Endothelial cell of umbilical vein (primary cell): Measurements from ENCODE around the gene SLC38A8. TPM values are rescaled to one million over a fixed set of nuclear protein-coding genes. Genes with fewer than 3 reads are reported as not detected.

Source experiments
- BruUV-seq: library from RNA; stranded (reverse); fragments of 400-500 nt; replicated peaks from 2 replicates; lab custom pipeline; 2021; lab: Mats Ljungman, UMichigan
- CTCF ChIA-PET: fragments of 300-600, 350-600 bp; sonication (Branson Sonifier 250); formaldehyde crosslinking; loops from one replicate; lab custom pipeline; 2021; ENCODE audit warnings: antibody characterized with exemption, inconsistent platforms; lab: Charles Lee
- POLR2A ChIA-PET: fragments of 300-600, 350-600 bp; sonication (Branson Sonifier 250); formaldehyde crosslinking; loops from one replicate; lab custom pipeline; 2021; ENCODE audit warnings: antibody characterized with exemption, inconsistent platforms; lab: Charles Lee
- DNase-seq: peaks from one replicate; pipeline ENCODE4 v3.0.0-alpha.2; 2011; ENCODE audit warnings: low read depth, low spot score
- FAIRE-seq: peaks from 2 replicates; lab custom pipeline; 2011; peaks lifted over from hg19 to GRCh38; lab: Jason Lieb, UNC
- H2AFZ ChIP-seq: 2 replicates; pipeline ENCODE4 v1.6.0; 2012; ENCODE audit warnings: low read depth, low read length, control low read depth, inconsistent platforms
- H3K27ac ChIP-seq: 2 replicates; pipeline ENCODE4 v1.5.1; 2011; ENCODE audit warnings: low read depth, mild to moderate bottlenecking, control low read depth, low read length, moderate library complexity; ENCODE audit not compliant: insufficient read depth
- H3K27me3 ChIP-seq, 2 experiments: 2 replicates each; pipeline versions ENCODE4 v1.6.0 to v1.6.1; 2011; ENCODE audit warnings: low read length in 2 of 2, mixed read lengths in 1 of 2; ENCODE audit not compliant: control insufficient read depth in 2 of 2, insufficient read depth in 2 of 2
- H3K36me3 ChIP-seq, 2 experiments: 2 replicates in 1 of 2; 3 replicates in 1 of 2; pipeline ENCODE4 v1.5.1; 2011; ENCODE audit warnings: low read length in 2 of 2, mild to moderate bottlenecking in 1 of 2, moderate library complexity in 1 of 2; ENCODE audit not compliant: control insufficient read depth in 2 of 2, insufficient read depth in 2 of 2; ENCODE audit errors: extremely low read depth in 1 of 2
- H3K4me1 ChIP-seq: 3 replicates; pipeline ENCODE4 v1.5.1; 2011; ENCODE audit warnings: mild to moderate bottlenecking, low read length; ENCODE audit not compliant: control insufficient read depth, insufficient read depth; ENCODE audit errors: extremely low read depth
- H3K4me2 ChIP-seq: 2 replicates; pipeline ENCODE4 v1.6.1; 2011; ENCODE audit warnings: low read length, control low read depth, mixed read lengths; ENCODE audit not compliant: insufficient read depth
- H3K4me3 ChIP-seq, 3 experiments: fragments of 200-600 bp in 1 of 3; sonication (generic), shearing (Covaris generic) in 1 of 3; replicated peaks in 1 of 3; 2 replicates each; pipeline ENCODE4 v1.5.1; 2011 to 2016; ENCODE audit warnings: control low read depth in 3 of 3, low read length in 3 of 3, mild to moderate bottlenecking in 2 of 3, inconsistent platforms in 1 of 3, low read depth in 1 of 3, moderate library complexity in 1 of 3; ENCODE audit not compliant: insufficient read depth in 1 of 3
- H3K79me2 ChIP-seq: 2 replicates; pipeline ENCODE4 v1.6.0; 2012; ENCODE audit warnings: low read length, inconsistent platforms; ENCODE audit not compliant: control insufficient read depth, insufficient read depth
- H3K9ac ChIP-seq: replicated peaks from 2 replicates; pipeline ENCODE3; 2011; ENCODE audit warnings: low read length, control low read depth; ENCODE audit not compliant: insufficient read depth; ENCODE audit errors: extremely low read depth
- H3K9me1 ChIP-seq: replicated peaks from 3 replicates; pipeline ENCODE4 v1.6.0; 2011; ENCODE audit warnings: mild to moderate bottlenecking, low read length; ENCODE audit not compliant: control insufficient read depth, insufficient read depth; ENCODE audit errors: extremely low read depth
- H3K9me3 ChIP-seq: replicated peaks from 2 replicates; pipeline ENCODE4 v1.5.1; 2012; ENCODE audit warnings: low read length, inconsistent platforms; ENCODE audit not compliant: control insufficient read depth, insufficient read depth
- H4K20me1 ChIP-seq: replicated peaks from 2 replicates; pipeline ENCODE3; 2011; ENCODE audit warnings: mild to moderate bottlenecking, low read length; ENCODE audit not compliant: control insufficient read depth, insufficient read depth; ENCODE audit errors: extremely low read depth
- CTCF ChIP-seq, 2 donors: IDR thresholded peaks; 1 replicate in 1 of 2; 2 replicates in 1 of 2; pipeline ENCODE4 v1.5.1; 2011; ENCODE audit warnings: low read length in 2 of 2, mild to moderate bottlenecking in 2 of 2, moderate library complexity in 2 of 2, control low read depth in 1 of 2, inconsistent platforms in 1 of 2, low read depth in 1 of 2; ENCODE audit not compliant: insufficient read depth in 1 of 2; ENCODE audit errors: extremely low read depth in 1 of 2
- EZH2 ChIP-seq: IDR thresholded peaks from 2 replicates; pipeline ENCODE4 v1.6.1; 2012; ENCODE audit warnings: borderline replicate concordance, low read depth, mild to moderate bottlenecking, moderate library complexity, low read length, inconsistent platforms; ENCODE audit not compliant: severe bottlenecking
- FOS ChIP-seq: IDR thresholded peaks from 2 replicates; pipeline ENCODE4 v1.6.1; 2011; ENCODE audit warnings: mild to moderate bottlenecking, low read length, moderate library complexity, borderline replicate concordance; ENCODE audit not compliant: insufficient read depth
- GATA2 ChIP-seq: IDR thresholded peaks from 2 replicates; pipeline ENCODE4 v1.7.0; 2011; ENCODE audit warnings: low read depth, mild to moderate bottlenecking, moderate library complexity, mixed read lengths, low read length; ENCODE audit not compliant: insufficient read length, insufficient read depth
- JUN ChIP-seq: IDR thresholded peaks from 2 replicates; pipeline ENCODE4 v1.6.1; 2011; ENCODE audit warnings: borderline replicate concordance, low read depth; ENCODE audit not compliant: insufficient read length, insufficient read depth
- MAX ChIP-seq: IDR thresholded peaks from 2 replicates; pipeline ENCODE4 v1.6.1; 2011; ENCODE audit not compliant: insufficient read depth, insufficient read length
- MYC ChIP-seq: IDR thresholded peaks from one replicate; pipeline ENCODE4 v1.6.1; 2011; ENCODE audit warnings: mild to moderate bottlenecking, low read depth, low read length
- POLR2A ChIP-seq: IDR thresholded peaks from 2 replicates; pipeline ENCODE4 v1.6.1; 2012; ENCODE audit warnings: low read depth, mild to moderate bottlenecking, control low read depth, low read length
- POLR2AphosphoS5 ChIP-seq: IDR thresholded peaks from 2 replicates; pipeline ENCODE4 v1.6.1; 2012; ENCODE audit warnings: low read depth, mild to moderate bottlenecking, control low read depth, low read length, moderate library complexity; ENCODE audit not compliant: insufficient read depth
- dilution Hi-C: fragments of 300-500 bp; cut with MboI; formaldehyde crosslinking; loops from one replicate; pipeline ENCODE4 v1.15.0; 2019; ENCODE audit warnings: low sequenced_read_pairs; ENCODE audit not compliant: extremely low pct_ligation_motif_present
- intact Hi-C: fragments of 100-400 bp; cut with micrococcal nuclease; formaldehyde crosslinking; loops from one replicate; pipeline ENCODE4 v1.10.0; 2022
- polyA plus RNA-seq, 4 experiments: library from polyadenylated mRNA; depleted of rRNA in 3 of 4; stranded (reverse) in 3 of 4; unstranded in 1 of 4; fragments of >200 nt; gene quantifications; 2 replicates each; pipeline versions ENCODE4 v1.2.1 to v1.2.3, GENCODE V29; 2011 to 2012; ENCODE audit warnings: missing spikeins in 1 of 4
- total RNA-seq: library from RNA; stranded (reverse); gene quantifications from 2 replicates; pipeline ENCODE4 v1.2.3, GENCODE V29; 2021

SLC38A8 gene
- total and polyA plus RNA-seq, 2 donors (not counting 3 experiments of a cell fraction or from before 2014, with no cell fraction given) = not detected

DNA sequence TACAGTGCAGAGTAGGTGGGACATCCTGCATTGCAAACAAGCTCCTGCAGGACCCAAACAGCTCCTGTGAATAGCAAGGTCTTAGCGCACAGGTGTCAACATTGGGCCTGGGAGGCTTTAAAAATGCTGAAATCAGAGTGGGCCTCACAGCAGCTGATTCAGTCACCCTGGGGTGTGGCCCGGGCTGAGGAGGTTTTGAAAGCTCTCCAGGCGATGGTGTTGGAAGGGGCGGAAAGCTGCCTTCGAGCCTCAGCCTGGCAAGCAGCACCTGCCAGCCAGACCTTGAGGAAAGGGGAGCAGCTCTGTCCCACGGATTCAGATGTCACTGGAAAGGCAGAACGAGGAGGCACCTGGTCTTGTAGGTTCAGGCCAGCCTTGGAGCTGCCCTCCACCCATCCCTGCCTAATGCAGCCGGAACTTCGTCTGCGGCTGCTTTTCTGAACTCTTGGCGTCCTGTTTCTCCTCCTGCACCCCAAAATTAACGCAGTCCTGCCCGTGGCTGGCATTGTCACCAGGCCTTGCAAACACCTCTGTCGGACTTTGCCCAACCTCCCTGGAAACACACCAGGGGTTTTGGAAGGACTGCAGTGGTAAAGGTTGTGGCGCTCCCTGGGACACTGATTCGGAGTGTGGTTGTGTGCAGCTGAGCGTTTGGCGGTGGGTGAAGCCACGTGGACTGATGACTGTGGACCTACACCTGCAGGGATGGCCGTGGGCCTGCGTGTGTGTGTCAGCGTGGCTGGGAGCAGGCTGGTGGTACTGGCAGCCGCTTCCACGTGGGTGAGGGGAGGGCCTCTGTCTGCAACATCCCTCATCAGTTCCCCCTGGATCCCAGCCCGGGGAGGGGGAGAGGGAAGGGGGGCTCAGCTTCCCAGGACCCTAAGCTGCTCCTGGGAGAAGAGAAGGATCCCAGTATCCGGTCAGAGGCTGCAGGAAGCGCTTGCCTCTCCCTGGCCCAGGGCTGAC lies 71.1 kb downstream of the SLC38A8 start:
- intact Hi-C loops = no loop called here
- no peak for FAIRE-seq
- no peak overlapping the region for H3K27ac ChIP-seq
- dilution Hi-C loops = no loop called here
- H3K27me3 ChIP-seq = peaks cover 5 to 8% of the 10 kb centered on the region in 2 experiments
- H3K9ac ChIP-seq = no peak overlapping the region
- H3K36me3 ChIP-seq = no peaks in the 10 kb centered on the region
- H3K9me3 ChIP-seq = no peaks in the 10 kb centered on the region
- H4K20me1 ChIP-seq = no peaks in the 10 kb centered on the region
- no peaks in the 10 kb centered on the region for H3K79me2 ChIP-seq
- ChIA-PET POLR2A (no interaction called here), CTCF (interaction anchor here (1.1 to 1.5 kb wide), 3 partner anchors 15 to 89 kb away, joined by 3 to 4 read pairs (median 4); no protein-coding TSS in a partner anchor)
- no peak overlapping the region for H3K4me3 ChIP-seq
- H3K9me1 ChIP-seq = no peaks in the 10 kb centered on the region
- no peak overlapping the region for H2AFZ ChIP-seq
- TF ChIP-seq CTCF (IDR thresholded peaks at IDR 0.05; ENCODE audit: extremely low read depth in 1 of 2, insufficient read depth in 1 of 2, low read depth in 1 of 2, low read length in 2 of 2) = no peak
- TF ChIP-seq EZH2 = no peak
- no peak for TF ChIP-seq FOS
- no peak for TF ChIP-seq MAX
- TF ChIP-seq MYC = no peak
- no peak for TF ChIP-seq GATA2
- TF ChIP-seq POLR2AphosphoS5 = no peak
- TF ChIP-seq POLR2A = no peak
- no peak for TF ChIP-seq JUN
- no peak for DNase-seq
- H3K4me2 ChIP-seq = no peak overlapping the region
- BruUV-seq = no TSS peak
- no peaks in the 10 kb centered on the region for H3K4me1 ChIP-seq
